CD14-positive monocyte (primary cell): ENCODE data around the gene DNAH9. TPM values are rescaled to one million over a fixed set of nuclear protein-coding genes. Genes with fewer than 3 reads are reported as not detected.

Experiments used
- DNase-seq, 3 donors: peaks; one replicate each; pipeline ENCODE4 v3.0.0-alpha.2; 2011 to 2022
- H2AFZ ChIP-seq: 2 replicates; pipeline ENCODE4 v1.6.0; 2012; ENCODE audit warnings: mild to moderate bottlenecking, low read depth, low read length, inconsistent platforms; ENCODE audit not compliant: insufficient read depth, poor library complexity, severe bottlenecking
- H3K27ac ChIP-seq, 2 donors: 1 replicate in 1 of 2; 2 replicates in 1 of 2; pipeline ENCODE4 v1.5.1; 2012 to 2013; ENCODE audit warnings: low read length in 2 of 2, control low read depth in 1 of 2, inconsistent platforms in 1 of 2, low read depth in 1 of 2, mild to moderate bottlenecking in 1 of 2
- H3K27me3 ChIP-seq, 2 donors: one replicate each; pipeline versions ENCODE4 v1.6.0 to v1.6.1; 2011 to 2013; ENCODE audit warnings: low read length in 2 of 2; ENCODE audit not compliant: control insufficient read depth in 2 of 2, insufficient read depth in 2 of 2
- H3K36me3 ChIP-seq, 2 donors: replicated peaks in 1 of 2; 1 replicate in 1 of 2; 2 replicates in 1 of 2; pipeline versions ENCODE4 v1.5.1 to v1.6.1; 2012 to 2013; ENCODE audit warnings: low read length in 2 of 2, control low read depth in 1 of 2, inconsistent platforms in 1 of 2, mild to moderate bottlenecking in 1 of 2; ENCODE audit not compliant: insufficient read depth in 2 of 2, control insufficient read depth in 1 of 2
- H3K4me1 ChIP-seq, 2 donors: 1 replicate in 1 of 2; 2 replicates in 1 of 2; pipeline versions ENCODE4 v1.5.1 to v1.6.1; 2012 to 2013; ENCODE audit warnings: low read length in 2 of 2, control low read depth in 1 of 2, inconsistent platforms in 1 of 2, mild to moderate bottlenecking in 1 of 2, moderate library complexity in 1 of 2; ENCODE audit not compliant: insufficient read depth in 2 of 2, control insufficient read depth in 1 of 2
- H3K4me2 ChIP-seq: replicated peaks from 2 replicates; pipeline ENCODE3; 2012; ENCODE audit warnings: low read length, moderate library complexity, mild to moderate bottlenecking; ENCODE audit not compliant: poor library complexity, severe bottlenecking; ENCODE audit errors: extremely low read depth
- H3K4me3 ChIP-seq, 3 experiments: fragments of 200-600 bp in 1 of 3; sonication (generic) in 1 of 3; replicated peaks in 1 of 3; 1 replicate in 2 of 3; 2 replicates in 1 of 3; pipeline ENCODE4 v1.5.1; 2011 to 2013; ENCODE audit warnings: low read length in 3 of 3, mild to moderate bottlenecking in 3 of 3, control low read depth in 2 of 3, low read depth in 2 of 3, inconsistent platforms in 1 of 3, moderate library complexity in 1 of 3
- H3K79me2 ChIP-seq: 2 replicates; pipeline ENCODE4 v1.6.0; 2012; ENCODE audit warnings: mild to moderate bottlenecking, control low read depth, inconsistent platforms, low read length, moderate library complexity; ENCODE audit not compliant: insufficient read depth
- H3K9ac ChIP-seq: 2 replicates; pipeline ENCODE4 v1.6.0; 2017; ENCODE audit warnings: low read length, mild to moderate bottlenecking; ENCODE audit not compliant: insufficient read depth, poor library complexity, severe bottlenecking
- H3K9me3 ChIP-seq, 2 donors: replicated peaks in 1 of 2; 1 replicate in 1 of 2; 2 replicates in 1 of 2; pipeline versions ENCODE4 v1.5.1 to v1.6.1; 2012 to 2013; ENCODE audit warnings: low read length in 2 of 2, control low read depth in 1 of 2; ENCODE audit not compliant: control insufficient read depth in 1 of 2, insufficient read depth in 1 of 2
- H4K20me1 ChIP-seq: 2 replicates; pipeline ENCODE4 v1.6.0; 2012; ENCODE audit warnings: mild to moderate bottlenecking, low read length, control low read depth, moderate library complexity; ENCODE audit not compliant: insufficient read depth
- H3K27ac Mint-ChIP-seq, 7 donors: one replicate each; pipeline ENCODE4 v1.8.0; 2020; ENCODE audit warnings: mild to moderate bottlenecking in 7 of 7, mixed read lengths in 7 of 7, moderate library complexity in 6 of 7, inconsistent platforms in 2 of 7
- H3K27me3 Mint-ChIP-seq, 3 donors: one replicate each; pipeline ENCODE4 v1.8.0; 2021 to 2022; ENCODE audit warnings: low read depth in 3 of 3, mild to moderate bottlenecking in 3 of 3, mixed read lengths in 3 of 3, moderate library complexity in 3 of 3, inconsistent platforms in 1 of 3
- H3K36me3 Mint-ChIP-seq, 2 donors: one replicate each; pipeline ENCODE4 v1.8.0; 2020; ENCODE audit warnings: mixed read lengths in 2 of 2, inconsistent platforms in 1 of 2, mild to moderate bottlenecking in 1 of 2
- H3K4me1 Mint-ChIP-seq: one replicate; pipeline ENCODE4 v1.8.0; 2020; ENCODE audit warnings: mild to moderate bottlenecking, mixed read lengths
- H3K4me3 Mint-ChIP-seq, 2 donors: one replicate each; pipeline ENCODE4 v1.8.0; 2020; ENCODE audit warnings: mild to moderate bottlenecking in 2 of 2, mixed read lengths in 2 of 2, moderate library complexity in 1 of 2
- H3K9me3 Mint-ChIP-seq, 7 donors: one replicate each; pipeline ENCODE4 v1.8.0; 2020 to 2022; ENCODE audit warnings: mixed read lengths in 7 of 7, mild to moderate bottlenecking in 6 of 7, moderate library complexity in 6 of 7, inconsistent platforms in 2 of 7
- CTCF ChIP-seq: fragments of 200-600 bp; IDR thresholded peaks from one replicate; pipeline ENCODE4 v1.8.0; 2022; ENCODE audit warnings: antibody characterized with exemption, mild to moderate bottlenecking
- WGBS: methylation state at CpG from one replicate; pipeline ENCODE4 v1.1.5; 2013; ENCODE audit warnings: missing lambda C conversion rate; ENCODE audit not compliant: insufficient coverage; 5-methylcytosine and 5-hydroxymethylcytosine counted together
- intact Hi-C, 2 donors: fragments of 100-400 bp; cut with micrococcal nuclease; formaldehyde crosslinking; loops; one replicate each; pipeline versions ENCODE4 v1.15.0 to v1.15.1; 2023
- polyA plus RNA-seq, 3 donors: library from polyadenylated mRNA; depleted of rRNA in 1 of 3; unstranded in 2 of 3; stranded (reverse) in 1 of 3; fragments of 300-500 nt in 2 of 3; fragments of >200 nt in 1 of 3; fragmentation: Illumina TruSeq in 2 of 3; gene quantifications; 1 replicate in 2 of 3; 2 replicates in 1 of 3; pipeline ENCODE4 v1.2.3, GENCODE V29; 2012 to 2021

The DNAH9 gene
- polyA plus RNA-seq, 3 donors: not detected

GRCh38 chr17:11628831-11629230 lies 30.6 kb downstream of the DNAH9 start:
- H3K9ac ChIP-seq: no peak overlapping the region
- no peak overlapping the region for H3K27ac ChIP-seq
- Mint-ChIP-seq H3K9me3 (peaks cover 0 to 13% (median 7%) of the 10 kb centered on the region in 7 donors), H3K4me1 (no peaks in the 10 kb centered on the region), H3K27ac (no peak overlapping the region), H3K27me3 (peaks cover 0 to 2% (median 0%) of the 10 kb centered on the region in 3 donors), H3K36me3 (no peaks in the 10 kb centered on the region), H3K4me3 (no peak overlapping the region)
- H3K79me2 ChIP-seq: no peaks in the 10 kb centered on the region
- H4K20me1 ChIP-seq: no peaks in the 10 kb centered on the region
- no peak overlapping the region for H2AFZ ChIP-seq
- no peaks in the 10 kb centered on the region for H3K4me1 ChIP-seq
- no CpG with 5 or more reads among the region's 3 CpGs for WGBS
- H3K36me3 ChIP-seq: no peaks in the 10 kb centered on the region
- no peaks in the 10 kb centered on the region for H3K9me3 ChIP-seq
- no peak for TF ChIP-seq CTCF
- intact Hi-C loops: no loop called here
- no peak for DNase-seq
- no peak overlapping the region for H3K4me2 ChIP-seq
- H3K27me3 ChIP-seq: no peaks in the 10 kb centered on the region
- no peak overlapping the region for H3K4me3 ChIP-seq

- TF ChIP-seq CTCF: no peak
- Mint-ChIP-seq H3K4me3 (no peak overlapping the region), H3K9me3 (peaks cover 2 to 9% (median 8%) of the 10 kb centered on the region in 7 donors), H3K27me3 (peaks cover 0 to 3% (median 0%) of the 10 kb centered on the region in 3 donors), H3K4me1 (no peaks in the 10 kb centered on the region), H3K36me3 (no peaks in the 10 kb centered on the region), H3K27ac (no peak overlapping the region)
- Histone ChIP-seq H3K9me3 (peaks cover 0 to 4% of the 10 kb centered on the region in 2 donors), H3K9ac (no peak overlapping the region), H2AFZ (no peak overlapping the region), H4K20me1 (no peaks in the 10 kb centered on the region), H3K4me3 (no peak overlapping the region), H3K79me2 (no peaks in the 10 kb centered on the region), H3K4me1 (no peaks in the 10 kb centered on the region), H3K27ac (no peak overlapping the region), H3K4me2 (no peak overlapping the region), H3K36me3 (no peaks in the 10 kb centered on the region), H3K27me3 (no peaks in the 10 kb centered on the region)
- intact Hi-C loops: no loop called here
- no peak for DNase-seq
- 81% methylated on average over 4 of the region's 5 CpGs for WGBS
Measured at GRCh38 chr17:11636771-11637170, 38.5 kb downstream of the DNAH9 start.
